ENCODE data around the gene GLP1R. TPM values are rescaled to one million over a fixed set of nuclear protein-coding genes. Genes with fewer than 3 reads are reported as not detected.

GLP1R gene
- total RNA-seq, 4 donors from 2014 or later = 0.38 to 0.67 TPM; not detected in 2

- Histone ChIP-seq H3K27me3 (no peaks in the 10 kb centered on the region), H3K27ac (no peak overlapping the region), H3K4me1 (no peaks in the 10 kb centered on the region), H3K9me3 (no peaks in the 10 kb centered on the region), H3K4me3 (no peak overlapping the region), H3K36me3 (no peaks in the 10 kb centered on the region)
- TF ChIP-seq POLR2A (IDR thresholded peaks at IDR 0.05) (no peak), CTCF (IDR thresholded peaks at IDR 0.05) (no peak)
- no peak for DNase-seq
Observed at GRCh38 chr6:39035681-39036080, 12.9 kb upstream of the GLP1R start.

DNA sequence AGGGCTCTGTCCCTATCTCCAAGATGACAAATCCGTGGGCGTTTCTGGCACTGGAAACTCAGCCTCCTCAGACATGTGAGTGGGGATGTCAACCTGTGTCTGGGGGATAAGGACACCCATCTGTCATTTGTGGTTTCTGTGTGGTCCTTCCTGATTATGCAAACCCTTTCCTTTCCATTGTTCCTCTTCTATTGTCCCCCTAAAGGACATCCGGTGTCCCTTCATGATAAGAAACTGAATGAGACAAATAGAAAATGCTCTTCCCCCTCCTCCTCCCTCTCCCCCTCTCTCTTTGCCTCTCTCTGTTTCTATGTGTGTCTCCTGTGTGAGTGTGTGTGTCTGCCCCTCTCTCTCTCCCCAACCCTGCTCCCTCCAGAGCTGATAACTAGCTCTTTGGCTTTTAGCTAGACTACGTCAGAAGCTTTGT lies 11.5 kb upstream of the GLP1R start:
- no peaks in the 10 kb centered on the region for H3K36me3 ChIP-seq
- no peak for TF ChIP-seq POLR2A (IDR thresholded peaks at IDR 0.05)
- TF ChIP-seq CTCF (IDR thresholded peaks at IDR 0.05) = no peak
- DNase-seq = no peak
- no peaks in the 10 kb centered on the region for H3K4me1 ChIP-seq
- H3K27me3 ChIP-seq = no peaks in the 10 kb centered on the region
- H3K9me3 ChIP-seq = no peaks in the 10 kb centered on the region
- no peak overlapping the region for H3K4me3 ChIP-seq
- no peak overlapping the region for H3K27ac ChIP-seq

DNA sequence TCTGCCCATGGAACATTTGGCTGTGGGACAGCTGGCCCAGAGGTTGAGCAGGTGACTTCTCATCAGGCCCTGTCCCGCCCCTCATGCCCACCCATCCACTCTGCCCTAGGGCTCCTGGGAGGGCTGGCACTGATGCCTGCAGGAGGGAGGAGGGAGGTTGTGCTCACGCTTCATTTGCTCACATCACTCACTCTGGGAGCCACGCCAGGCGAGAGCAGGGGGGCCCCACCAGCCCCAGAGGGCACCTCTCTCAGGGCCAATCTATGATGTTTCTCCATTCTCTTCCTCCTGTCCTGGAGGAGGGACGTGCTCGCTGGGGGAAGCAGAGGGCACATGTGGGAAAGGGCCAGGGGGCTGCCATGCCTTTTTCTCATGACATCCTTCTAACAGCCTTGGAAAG lies 10.9 kb upstream of the GLP1R start:
- Histone ChIP-seq H3K9me3 (no peaks in the 10 kb centered on the region), H3K27me3 (no peaks in the 10 kb centered on the region), H3K27ac (no peak overlapping the region), H3K4me1 (no peaks in the 10 kb centered on the region), H3K4me3 (no peak overlapping the region), H3K36me3 (no peaks in the 10 kb centered on the region)
- no peak for DNase-seq
- TF ChIP-seq CTCF (IDR thresholded peaks at IDR 0.05) (no peak), POLR2A (IDR thresholded peaks at IDR 0.05) (no peak)

- H3K27me3 ChIP-seq = no peaks in the 10 kb centered on the region
- TF ChIP-seq POLR2A (IDR thresholded peaks at IDR 0.05) (no peak), CTCF (IDR thresholded peaks at IDR 0.05) (no peak)
- no peaks in the 10 kb centered on the region for H3K9me3 ChIP-seq
- H3K36me3 ChIP-seq = no peaks in the 10 kb centered on the region
- H3K4me3 ChIP-seq = no peak overlapping the region
- H3K27ac ChIP-seq = no peak overlapping the region
- DNase-seq = no peak
- no peaks in the 10 kb centered on the region for H3K4me1 ChIP-seq
Observed at GRCh38 chr6:39040080-39040673, 8.4 kb upstream of the GLP1R start.

DNA sequence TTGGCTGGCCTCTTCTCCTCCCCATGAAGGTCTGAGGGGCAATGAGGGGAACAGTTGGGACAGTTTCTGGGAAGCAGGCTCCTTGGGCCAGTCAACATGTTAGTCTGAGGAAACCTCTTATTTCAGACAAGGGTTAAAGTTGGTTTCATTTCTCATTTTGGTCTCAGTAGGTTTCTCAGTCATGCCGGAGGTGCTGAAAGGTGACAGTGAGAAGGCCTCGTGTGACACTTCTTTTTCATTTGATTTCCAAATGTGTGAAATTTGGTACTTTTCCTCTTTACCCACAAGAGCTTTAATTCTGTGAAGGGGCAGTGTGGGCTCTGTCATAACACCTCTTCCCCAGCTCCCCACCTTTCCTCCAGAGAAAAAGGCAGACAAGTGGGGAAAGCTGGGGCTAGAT lies 7.5 kb upstream of the GLP1R start:
- H3K27ac ChIP-seq = no peak overlapping the region
- no peaks in the 10 kb centered on the region for H3K9me3 ChIP-seq
- no peaks in the 10 kb centered on the region for H3K36me3 ChIP-seq
- TF ChIP-seq CTCF (IDR thresholded peaks at IDR 0.05) (no peak), POLR2A (IDR thresholded peaks at IDR 0.05) (no peak)
- DNase-seq = no peak
- no peaks in the 10 kb centered on the region for H3K4me1 ChIP-seq
- H3K4me3 ChIP-seq = no peak overlapping the region
- H3K27me3 ChIP-seq = no peaks in the 10 kb centered on the region

GRCh38 chr6:39043776-39044175 lies 4.8 kb upstream of the GLP1R start:
- Histone ChIP-seq H3K4me1 (peaks cover 0 to 8% (median 2%) of the 10 kb centered on the region in 4 donors), H3K4me3 (no peak overlapping the region), H3K9me3 (no peaks in the 10 kb centered on the region), H3K27ac (no peak overlapping the region), H3K27me3 (peaks cover 0 to 3% of the 10 kb centered on the region in 2 donors), H3K36me3 (no peaks in the 10 kb centered on the region)
- no peak for DNase-seq
- TF ChIP-seq CTCF (IDR thresholded peaks at IDR 0.05) (no peak), POLR2A (IDR thresholded peaks at IDR 0.05) (no peak)

All from Peyer's patch (tissue), 4 donors.